K562 (cell line): ENCODE results near the gene OLFML2A. TPM values are rescaled to one million over a fixed set of nuclear protein-coding genes. Genes with fewer than 3 reads are reported as not detected.
"Not testable (repeated sequence)": the region's sequence is repeated elsewhere in the genome, so short reads cannot be mapped to it uniquely, and the experiment has no call there.

Source experiments
- ATAC-seq: fragments of 200-7000 bp; cut with Tn5 transposase; 3 replicates; pipeline ENCODE4 v1.9.1; 2020; ENCODE audit warnings: moderate library complexity
- BruUV-seq: library from RNA; stranded (reverse); fragments of 400-500 nt; replicated peaks from 2 replicates; lab custom pipeline; 2021; lab: Mats Ljungman, UMichigan
- CTCF ChIA-PET: fragments of 300-600 bp; formaldehyde crosslinking; extraction: SDS; loops from one replicate; lab custom pipeline; 2021; ENCODE audit warnings: low intra/inter-chr PET ratio; lab: Yijun Ruan, JAX
- POLR2A ChIA-PET: fragments of 300-600, 350-650 bp; sonication (Branson Sonifier 250); formaldehyde crosslinking; extraction: SDS; loops from one replicate; lab custom pipeline; 2021; ENCODE audit warnings: antibody characterized with exemption, inconsistent platforms; lab: Yijun Ruan, JAX
- DNase-seq, 4 experiments: peaks; one replicate each; pipeline versions ENCODE4 v3.0.0 to v3.0.0-alpha.2; 2011 to 2018; ENCODE audit warnings: low spot score in 3 of 4, mixed read lengths in 3 of 4; ENCODE audit errors: extremely low read depth in 1 of 4
- FAIRE-seq: peaks from 2 replicates; lab custom pipeline; 2011; peaks lifted over from hg19 to GRCh38; lab: Jason Lieb, UNC
- H2AFZ ChIP-seq: 2 replicates; pipeline ENCODE4 v1.6.0; 2011; ENCODE audit warnings: low read depth, low read length, control low read depth, inconsistent platforms
- H3K27ac ChIP-seq: fragments of 200-600 bp; 3 replicates; pipeline ENCODE4 v1.8.0; 2011; ENCODE audit warnings: low read depth, mild to moderate bottlenecking, control low read depth, inconsistent platforms, low read length, moderate library complexity, mixed read lengths; ENCODE audit errors: extremely low read depth
- H3K27me3 ChIP-seq, 2 experiments: fragments of 300-600 bp in 1 of 2; 2 replicates in 1 of 2; 3 replicates in 1 of 2; pipeline versions ENCODE4 v1.6.0 to v1.8.0; 2011; ENCODE audit warnings: inconsistent platforms in 2 of 2, low read length in 2 of 2, mild to moderate bottlenecking in 1 of 2, mixed read lengths in 1 of 2, moderate library complexity in 1 of 2; ENCODE audit not compliant: control insufficient read depth in 2 of 2, insufficient read depth in 2 of 2
- H3K36me3 ChIP-seq: fragments of 300-600 bp; 3 replicates; pipeline ENCODE4 v1.8.0; 2011; ENCODE audit warnings: mild to moderate bottlenecking, low read length, inconsistent platforms; ENCODE audit not compliant: control insufficient read depth, insufficient read depth
- H3K4me1 ChIP-seq, 2 experiments: fragments of 200-600 bp in 1 of 2; replicated peaks in 1 of 2; 2 replicates in 1 of 2; 3 replicates in 1 of 2; pipeline versions ENCODE4 v1.5.1 to v1.8.0; 2011; ENCODE audit warnings: inconsistent platforms in 2 of 2, low read length in 2 of 2, mild to moderate bottlenecking in 1 of 2, mixed read lengths in 1 of 2, moderate library complexity in 1 of 2; ENCODE audit not compliant: control insufficient read depth in 2 of 2, insufficient read depth in 2 of 2
- H3K4me2 ChIP-seq: 2 replicates; pipeline ENCODE4 v1.6.1; 2011; ENCODE audit warnings: low read length, control low read depth, inconsistent platforms, mixed read lengths; ENCODE audit not compliant: insufficient read depth
- H3K4me3 ChIP-seq: fragments of 200-600 bp; sonication (generic), shearing (Covaris generic); 2 replicates; pipeline ENCODE4 v1.5.1; 2016; ENCODE audit warnings: control low read depth, inconsistent platforms
- H3K79me2 ChIP-seq: fragments of 200-600 bp; 3 replicates; pipeline ENCODE4 v1.8.0; 2011; ENCODE audit warnings: low read length, inconsistent platforms; ENCODE audit not compliant: control insufficient read depth, insufficient read depth
- H3K9ac ChIP-seq, 2 experiments: 2 replicates each; pipeline versions ENCODE4 v1.6.0 to v1.6.1; 2011; ENCODE audit warnings: low read depth in 2 of 2, low read length in 2 of 2, control low read depth in 1 of 2, inconsistent platforms in 1 of 2, mild to moderate bottlenecking in 1 of 2, mixed read lengths in 1 of 2; ENCODE audit not compliant: insufficient read depth in 1 of 2
- H3K9me1 ChIP-seq: one replicate; pipeline ENCODE4 v1.6.0; 2011; ENCODE audit warnings: inconsistent platforms, mild to moderate bottlenecking, low read length, moderate library complexity; ENCODE audit not compliant: control insufficient read depth, insufficient read depth
- H3K9me3 ChIP-seq: replicated peaks from 2 replicates; pipeline ENCODE4 v1.5.1; 2011; ENCODE audit warnings: low read depth, low read length, inconsistent platforms; ENCODE audit not compliant: control insufficient read depth, insufficient read depth
- H4K20me1 ChIP-seq: replicated peaks from 2 replicates; pipeline ENCODE4 v1.6.1; 2011; ENCODE audit warnings: low read length, inconsistent platforms, mixed read lengths; ENCODE audit not compliant: control insufficient read depth, insufficient read depth
- CSDE1 ChIP-seq, 2 experiments: fragments of 450-650 bp; IDR thresholded peaks; 2 replicates each; pipeline ENCODE4 v1.6.1; 2016; ENCODE audit warnings: mild to moderate bottlenecking in 1 of 2
- HINFP ChIP-seq: fragments of 450-650 bp; conservative IDR thresholded peaks from 2 replicates; pipeline ENCODE4 v1.6.1; 2016; ENCODE audit warnings: missing genetic modification characterization, low read depth, mild to moderate bottlenecking, control low read depth, missing compliant biosample characterization
- MED1 ChIP-seq: sonication (generic); formaldehyde crosslinking; IDR thresholded peaks from 2 replicates; pipeline ENCODE4 v1.8.1; 2023; ENCODE audit warnings: missing genetic modification reagents, borderline replicate concordance
- NFIX ChIP-seq: fragments of 250-450 bp; sonication (Bioruptor Pico); IDR thresholded peaks from 2 replicates; pipeline ENCODE4 v1.4.0; 2020; ENCODE audit warnings: low read depth, mild to moderate bottlenecking, moderate library complexity
- NFXL1 ChIP-seq: fragments of 450-650 bp; formaldehyde crosslinking; IDR thresholded peaks from 2 replicates; pipeline ENCODE4 v1.4.0; 2021; ENCODE audit warnings: mild to moderate bottlenecking
- RBM34 ChIP-seq: fragments of 200-400 bp; formaldehyde crosslinking; IDR thresholded peaks from 2 replicates; pipeline ENCODE4 v1.6.1; 2018; ENCODE audit warnings: low read length, borderline replicate concordance; ENCODE audit not compliant: insufficient read depth
- ZNF551 ChIP-seq: fragments of 250-450 bp; sonication (Bioruptor Pico); IDR thresholded peaks from 2 replicates; pipeline ENCODE4 v1.5.0; 2021; ENCODE audit warnings: mild to moderate bottlenecking, moderate library complexity
- ZNF639 ChIP-seq, 2 experiments: fragments of 200-800 bp in 1 of 2; sonication (Bioruptor generic) in 1 of 2; sonication (generic) in 1 of 2; formaldehyde crosslinking in 1 of 2; IDR thresholded peaks in 1 of 2; conservative IDR thresholded peaks in 1 of 2; 2 replicates each; pipeline versions ENCODE4 v1.5.0 to v1.6.1; 2016 to 2020; ENCODE audit warnings: missing compliant biosample characterization in 1 of 2, missing genetic modification characterization in 1 of 2, missing genetic modification reagents in 1 of 2
- ZNF699 ChIP-seq: fragments of 250-450 bp; sonication (Bioruptor Pico); IDR thresholded peaks from 2 replicates; pipeline ENCODE4 v1.8.0; 2021; ENCODE audit warnings: mild to moderate bottlenecking, moderate library complexity; ENCODE audit not compliant: insufficient replicate concordance
- WGBS: fragments of 100-300 bp; shearing (Covaris generic); methylation state at CpG from one replicate; pipeline ENCODE4 v1.1.6; 2016; ENCODE audit warnings: low coverage, mixed read lengths; ENCODE audit not compliant: insufficient coverage; ENCODE audit errors: missing lambda C conversion rate; 5-methylcytosine and 5-hydroxymethylcytosine counted together
- in situ Hi-C: fragments of 300-500 bp; cut with MboI; formaldehyde crosslinking; loops from 4 replicates; pipeline ENCODE4 v1.15.0; 2018; ENCODE audit warnings: inconsistent platforms, mixed read lengths
- intact Hi-C: fragments of 100-400 bp; cut with micrococcal nuclease; formaldehyde crosslinking; loops from 2 replicates; pipeline ENCODE4 v1.14.2; 2022
- polyA plus RNA-seq, 8 experiments: library from polyadenylated mRNA; depleted of rRNA in 4 of 8; stranded (reverse) in 5 of 8; unstranded in 3 of 8; fragments of >200 nt; fragmentation: Nextera tagmentation in 2 of 8; fragmentation: Illumina TruSeq in 1 of 8; extraction: Ambion mirVana in 2 of 8; extraction: Trizol in 1 of 8; gene quantifications; 2 replicates each; pipeline versions ENCODE4 v1.2.1 to v1.2.3, GENCODE V29; 2011 to 2014; ENCODE audit warnings: inconsistent platforms in 1 of 8, missing spikeins in 1 of 8
- total RNA-seq, 7 experiments: library from RNA; depleted of rRNA in 6 of 7; stranded (reverse); fragments of >200 nt in 6 of 7; fragmentation: Illumina TruSeq in 2 of 7; extraction: Trizol in 2 of 7; gene quantifications; 2 replicates each; pipeline versions ENCODE4 v1.2.1 to v1.2.3, GENCODE V29; 2011 to 2021; ENCODE audit warnings: low replicate concordance in 1 of 7
- TF ChIP-seq, protein P1 (sequence below): fragments of 250-450 bp; sonication (Bioruptor Pico); IDR thresholded peaks from 2 replicates; pipeline ENCODE4 v1.9.0; 2021; ENCODE audit warnings: mild to moderate bottlenecking, inconsistent platforms

Gene OLFML2A
- total and polyA plus RNA-seq, 9 of the 15 experiments (the other 6 are each of a cell fraction or from before 2014, with no cell fraction given): 0.16 TPM; not detected in 8

- TF ChIP-seq, protein P1, sequence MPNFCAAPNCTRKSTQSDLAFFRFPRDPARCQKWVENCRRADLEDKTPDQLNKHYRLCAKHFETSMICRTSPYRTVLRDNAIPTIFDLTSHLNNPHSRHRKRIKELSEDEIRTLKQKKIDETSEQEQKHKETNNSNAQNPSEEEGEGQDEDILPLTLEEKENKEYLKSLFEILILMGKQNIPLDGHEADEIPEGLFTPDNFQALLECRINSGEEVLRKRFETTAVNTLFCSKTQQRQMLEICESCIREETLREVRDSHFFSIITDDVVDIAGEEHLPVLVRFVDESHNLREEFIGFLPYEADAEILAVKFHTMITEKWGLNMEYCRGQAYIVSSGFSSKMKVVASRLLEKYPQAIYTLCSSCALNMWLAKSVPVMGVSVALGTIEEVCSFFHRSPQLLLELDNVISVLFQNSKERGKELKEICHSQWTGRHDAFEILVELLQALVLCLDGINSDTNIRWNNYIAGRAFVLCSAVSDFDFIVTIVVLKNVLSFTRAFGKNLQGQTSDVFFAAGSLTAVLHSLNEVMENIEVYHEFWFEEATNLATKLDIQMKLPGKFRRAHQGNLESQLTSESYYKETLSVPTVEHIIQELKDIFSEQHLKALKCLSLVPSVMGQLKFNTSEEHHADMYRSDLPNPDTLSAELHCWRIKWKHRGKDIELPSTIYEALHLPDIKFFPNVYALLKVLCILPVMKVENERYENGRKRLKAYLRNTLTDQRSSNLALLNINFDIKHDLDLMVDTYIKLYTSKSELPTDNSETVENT: no peak
- TF ChIP-seq HINFP (tag): no peak
- TF ChIP-seq ZNF639 (CRISPR knock-in tag; conservative IDR thresholded peaks at IDR 0.05 in 1 of 2, IDR thresholded peaks at IDR 0.05 in 1 of 2): no peak
- no peak for TF ChIP-seq ZNF551 (CRISPR knock-in tag)
- TF ChIP-seq NFIX: no peak
- TF ChIP-seq CSDE1 (IDR thresholded peaks at IDR 0.05): no peak
- no peak for TF ChIP-seq MED1 (CRISPR knock-in tag)
- TF ChIP-seq NFXL1 (CRISPR knock-in tag): no peak
- no peak for TF ChIP-seq RBM34
- TF ChIP-seq ZNF699: no peak
Observed at GRCh38 chr9:124771867-124772679, 4.9 kb upstream of the OLFML2A start (continued).

DNA sequence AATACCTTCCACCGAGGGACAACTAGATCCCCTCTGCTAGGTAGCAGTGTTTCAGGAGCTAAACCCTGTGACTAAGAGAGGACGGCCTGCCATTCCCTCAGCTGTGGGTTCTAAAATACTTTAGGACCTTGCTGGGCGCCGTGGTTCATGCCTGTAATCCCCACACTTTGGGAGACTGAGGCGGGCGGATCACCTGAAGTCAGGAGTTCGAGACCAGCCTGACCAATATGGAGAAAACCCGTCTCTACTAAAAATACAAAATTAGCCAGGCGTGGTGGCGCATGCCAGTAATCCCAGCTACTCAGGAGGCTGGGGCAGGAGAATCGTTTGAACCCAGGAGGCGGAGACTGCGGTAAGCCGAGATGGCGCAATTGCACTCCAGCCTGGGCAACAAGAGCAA is 4.1 kb upstream of the OLFML2A start:
- ChIA-PET CTCF (interaction anchor here (0.6 to 6.7 kb wide), 3 partner anchors 81 to 602 kb away, joined by 4 to 209 read pairs (median 18); partner anchors contain the start of gene WDR38), POLR2A (interaction anchor here (0.5 to 7.7 kb wide), 4 partner anchors 17 to 473 kb away, joined by 3 to 64 read pairs (median 6); partner anchors contain the start of gene WDR38)
- in situ Hi-C loops: loop anchor here (5.0 kb wide), 2 partner anchors 79 to 599 kb away; partner anchors contain the start of gene WDR38
- DNase-seq, H3K27me3 ChIP-seq, intact Hi-C loops, H3K27ac ChIP-seq, H3K4me2 ChIP-seq, BruUV-seq, H4K20me1 ChIP-seq, ATAC-seq, H2AFZ ChIP-seq, H3K9me1 ChIP-seq, H3K9ac ChIP-seq, H3K36me3 ChIP-seq, H3K9me3 ChIP-seq, FAIRE-seq, H3K4me3 ChIP-seq: not testable (repeated sequence)
- Histone ChIP-seq H3K4me1 (peaks cover 3 to 26% of the 10 kb centered on the region in 2 experiments; a peak in 2 of 5 replicates), H3K79me2 (peaks cover 30% of the 10 kb centered on the region)
- 76% methylated on average over 13 of the region's 15 CpGs for WGBS
